ENCODE data around the gene FBXO45.

- TF ChIP-seq, protein P1, sequence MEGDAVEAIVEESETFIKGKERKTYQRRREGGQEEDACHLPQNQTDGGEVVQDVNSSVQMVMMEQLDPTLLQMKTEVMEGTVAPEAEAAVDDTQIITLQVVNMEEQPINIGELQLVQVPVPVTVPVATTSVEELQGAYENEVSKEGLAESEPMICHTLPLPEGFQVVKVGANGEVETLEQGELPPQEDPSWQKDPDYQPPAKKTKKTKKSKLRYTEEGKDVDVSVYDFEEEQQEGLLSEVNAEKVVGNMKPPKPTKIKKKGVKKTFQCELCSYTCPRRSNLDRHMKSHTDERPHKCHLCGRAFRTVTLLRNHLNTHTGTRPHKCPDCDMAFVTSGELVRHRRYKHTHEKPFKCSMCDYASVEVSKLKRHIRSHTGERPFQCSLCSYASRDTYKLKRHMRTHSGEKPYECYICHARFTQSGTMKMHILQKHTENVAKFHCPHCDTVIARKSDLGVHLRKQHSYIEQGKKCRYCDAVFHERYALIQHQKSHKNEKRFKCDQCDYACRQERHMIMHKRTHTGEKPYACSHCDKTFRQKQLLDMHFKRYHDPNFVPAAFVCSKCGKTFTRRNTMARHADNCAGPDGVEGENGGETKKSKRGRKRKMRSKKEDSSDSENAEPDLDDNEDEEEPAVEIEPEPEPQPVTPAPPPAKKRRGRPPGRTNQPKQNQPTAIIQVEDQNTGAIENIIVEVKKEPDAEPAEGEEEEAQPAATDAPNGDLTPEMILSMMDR (IDR thresholded peaks at IDR 0.05) = no peak
- no peak for TF ChIP-seq POLR2A (IDR thresholded peaks at IDR 0.05)
Measured at GRCh38 chr3:196541684-196542445, 26.6 kb upstream of the FBXO45 start.
